Tibial nerve (tissue), 3 donors: ENCODE measurements around the gene BTBD2.

Experiments
- POLR2A ChIP-seq, 2 donors: fragments of 450-650 bp; IDR thresholded peaks; one replicate each; pipeline ENCODE4 v1.6.1; 2017; ENCODE audit warnings: antibody characterized with exemption in 2 of 2, mild to moderate bottlenecking in 2 of 2, moderate library complexity in 2 of 2
- TF ChIP-seq, protein P1 (sequence below), 5 experiments: fragments of 200-600 bp in 3 of 5; fragments of 450-650 bp in 2 of 5; sonication (generic) in 3 of 5; IDR thresholded peaks; one replicate each; pipeline ENCODE4 v1.5.1; 2016 to 2019; ENCODE audit warnings: antibody characterized with exemption in 5 of 5, mild to moderate bottlenecking in 3 of 5, moderate library complexity in 2 of 5

DNA sequence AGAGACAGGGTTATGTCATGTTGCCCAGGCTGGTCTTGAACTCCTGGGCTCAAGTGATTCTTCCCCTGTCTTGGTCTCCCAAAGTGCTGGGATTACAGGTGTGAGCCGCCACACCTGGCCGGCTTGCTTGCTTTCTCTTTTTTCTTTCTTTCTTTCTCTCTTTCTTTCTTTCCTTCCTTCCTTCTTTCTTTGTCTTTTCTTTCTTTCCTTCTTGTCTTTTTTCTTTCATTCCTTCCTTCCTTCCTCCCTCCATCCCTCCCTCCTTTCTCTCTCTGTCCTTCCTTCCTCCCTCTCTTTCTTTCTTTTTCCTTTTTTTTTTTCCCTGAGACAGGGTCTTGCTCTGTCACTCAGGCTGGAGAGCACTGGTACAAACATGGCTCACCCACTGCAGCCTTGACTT lies 6.8 kb upstream of the BTBD2 start:
- TF ChIP-seq, protein P1, sequence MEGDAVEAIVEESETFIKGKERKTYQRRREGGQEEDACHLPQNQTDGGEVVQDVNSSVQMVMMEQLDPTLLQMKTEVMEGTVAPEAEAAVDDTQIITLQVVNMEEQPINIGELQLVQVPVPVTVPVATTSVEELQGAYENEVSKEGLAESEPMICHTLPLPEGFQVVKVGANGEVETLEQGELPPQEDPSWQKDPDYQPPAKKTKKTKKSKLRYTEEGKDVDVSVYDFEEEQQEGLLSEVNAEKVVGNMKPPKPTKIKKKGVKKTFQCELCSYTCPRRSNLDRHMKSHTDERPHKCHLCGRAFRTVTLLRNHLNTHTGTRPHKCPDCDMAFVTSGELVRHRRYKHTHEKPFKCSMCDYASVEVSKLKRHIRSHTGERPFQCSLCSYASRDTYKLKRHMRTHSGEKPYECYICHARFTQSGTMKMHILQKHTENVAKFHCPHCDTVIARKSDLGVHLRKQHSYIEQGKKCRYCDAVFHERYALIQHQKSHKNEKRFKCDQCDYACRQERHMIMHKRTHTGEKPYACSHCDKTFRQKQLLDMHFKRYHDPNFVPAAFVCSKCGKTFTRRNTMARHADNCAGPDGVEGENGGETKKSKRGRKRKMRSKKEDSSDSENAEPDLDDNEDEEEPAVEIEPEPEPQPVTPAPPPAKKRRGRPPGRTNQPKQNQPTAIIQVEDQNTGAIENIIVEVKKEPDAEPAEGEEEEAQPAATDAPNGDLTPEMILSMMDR (IDR thresholded peaks at IDR 0.05): no peak
- TF ChIP-seq POLR2A (IDR thresholded peaks at IDR 0.05): no peak
